Spinal cord (tissue), 10 donors: ENCODE results near the gene PHGDH. TPM values are rescaled to one million over a fixed set of nuclear protein-coding genes. Genes with fewer than 3 reads are reported as not detected.

Experiments
- DNase-seq, 6 donors: peaks; one replicate each; pipeline versions ENCODE4 v3.0.0 to v3.0.0-alpha.2; 2013 to 2015; ENCODE audit warnings: low spot score in 6 of 6, low read depth in 4 of 6
- H3K27ac ChIP-seq: one replicate; pipeline ENCODE4 v1.5.1; 2013; ENCODE audit warnings: low read depth, low read length, control low read depth
- H3K27me3 ChIP-seq: one replicate; pipeline ENCODE4 v1.6.1; 2013; ENCODE audit warnings: low read length; ENCODE audit not compliant: control insufficient read depth, insufficient read depth
- H3K36me3 ChIP-seq: one replicate; pipeline ENCODE4 v1.6.1; 2013; ENCODE audit warnings: low read length; ENCODE audit not compliant: control insufficient read depth, insufficient read depth
- H3K4me1 ChIP-seq: one replicate; pipeline ENCODE4 v1.6.1; 2013; ENCODE audit warnings: low read length; ENCODE audit not compliant: control insufficient read depth, insufficient read depth
- H3K4me3 ChIP-seq: one replicate; pipeline ENCODE4 v1.5.1; 2013; ENCODE audit warnings: low read depth, low read length, control low read depth
- H3K9me3 ChIP-seq: one replicate; pipeline ENCODE4 v1.6.1; 2013; ENCODE audit warnings: low read length; ENCODE audit not compliant: control insufficient read depth, insufficient read depth
- WGBS: methylation state at CpG from one replicate; pipeline ENCODE4 v1.1.5; 2013; ENCODE audit warnings: missing lambda C conversion rate; ENCODE audit not compliant: insufficient coverage; 5-methylcytosine and 5-hydroxymethylcytosine counted together
- polyA plus RNA-seq, 2 donors: library from polyadenylated mRNA; unstranded; fragments of 120-200 nt; gene quantifications; one replicate each; pipeline ENCODE4 v1.2.1, GENCODE V29; 2013; ENCODE audit not compliant: insufficient read length in 2 of 2
- total RNA-seq, 2 donors: library from RNA; depleted of rRNA in 1 of 2; stranded (reverse); fragments of 120-200 nt in 1 of 2; fragments of >200 nt in 1 of 2; gene quantifications; one replicate each; pipeline versions ENCODE4 v1.2.3 to v1.2.4, GENCODE V29; 2013 to 2014
- donor health status: healthy.

The PHGDH gene
- total and polyA plus RNA-seq, 4 donors = 72.1 to 227 (median 143) TPM

DNA sequence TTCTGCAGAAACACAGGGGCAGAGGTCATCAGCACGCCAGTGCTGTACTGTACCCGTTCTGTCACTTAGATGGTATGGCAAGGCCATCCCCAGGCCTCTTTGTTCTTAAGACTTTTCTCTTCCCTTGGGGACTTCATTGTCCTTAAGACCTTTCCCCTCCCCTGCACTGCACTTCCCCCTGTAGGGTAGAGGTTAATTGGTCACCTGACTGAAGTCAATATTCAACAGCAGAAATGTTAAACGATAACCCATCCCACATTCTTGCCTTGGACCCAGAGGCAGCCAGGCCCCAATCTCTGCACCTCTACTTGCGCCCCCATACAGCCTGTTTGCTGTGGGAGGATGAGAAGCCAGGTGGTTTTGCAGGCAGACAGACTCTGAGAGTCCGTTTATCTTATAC is 10.2 kb downstream of the PHGDH start:
- H3K9me3 ChIP-seq = no peaks in the 10 kb centered on the region
- no peak overlapping the region for H3K4me3 ChIP-seq
- no peak for DNase-seq
- no peaks in the 10 kb centered on the region for H3K4me1 ChIP-seq
- 86% methylated on average over 2 of the region's 5 CpGs for WGBS
- H3K36me3 ChIP-seq = peaks cover 29% of the 10 kb centered on the region
- no peaks in the 10 kb centered on the region for H3K27me3 ChIP-seq
- no peak overlapping the region for H3K27ac ChIP-seq

DNA sequence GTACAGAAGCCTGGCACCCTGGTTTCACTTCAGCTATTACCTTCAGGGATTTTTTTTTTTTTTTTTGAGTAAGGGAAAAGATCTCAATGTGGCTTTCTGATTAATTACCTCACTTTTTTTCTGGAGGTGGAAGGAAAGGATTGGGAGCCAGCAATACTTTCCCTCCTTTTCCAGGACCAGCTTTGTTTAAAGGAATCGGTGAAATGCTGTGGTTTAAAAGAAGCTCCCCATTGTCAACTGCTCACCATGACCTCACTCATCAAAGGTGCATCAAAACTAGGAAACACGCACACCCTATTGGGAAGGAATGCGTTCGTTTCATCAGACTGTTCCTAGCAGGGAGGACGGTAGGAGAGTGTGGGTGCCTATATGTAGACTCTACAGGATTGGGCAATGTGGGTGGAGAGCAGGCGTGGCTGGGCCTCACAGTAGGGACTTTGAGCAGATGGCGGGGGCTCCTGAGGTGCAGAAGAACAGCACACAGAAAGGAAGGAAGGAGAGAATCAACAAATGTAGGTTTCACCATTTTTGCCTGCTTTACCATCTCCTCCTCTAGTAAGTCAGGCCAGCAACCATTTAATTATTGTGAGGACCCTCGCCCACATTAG is 13.0 kb downstream of the PHGDH start:
- 91% methylated on average over 7 of the region's 8 CpGs for WGBS
- H3K36me3 ChIP-seq = peaks cover 40% of the 10 kb centered on the region
- H3K4me1 ChIP-seq = no peaks in the 10 kb centered on the region
- no peaks in the 10 kb centered on the region for H3K27me3 ChIP-seq
- no peaks in the 10 kb centered on the region for H3K9me3 ChIP-seq
- no peak overlapping the region for H3K27ac ChIP-seq
- no peak for DNase-seq
- H3K4me3 ChIP-seq = no peak overlapping the region

DNA sequence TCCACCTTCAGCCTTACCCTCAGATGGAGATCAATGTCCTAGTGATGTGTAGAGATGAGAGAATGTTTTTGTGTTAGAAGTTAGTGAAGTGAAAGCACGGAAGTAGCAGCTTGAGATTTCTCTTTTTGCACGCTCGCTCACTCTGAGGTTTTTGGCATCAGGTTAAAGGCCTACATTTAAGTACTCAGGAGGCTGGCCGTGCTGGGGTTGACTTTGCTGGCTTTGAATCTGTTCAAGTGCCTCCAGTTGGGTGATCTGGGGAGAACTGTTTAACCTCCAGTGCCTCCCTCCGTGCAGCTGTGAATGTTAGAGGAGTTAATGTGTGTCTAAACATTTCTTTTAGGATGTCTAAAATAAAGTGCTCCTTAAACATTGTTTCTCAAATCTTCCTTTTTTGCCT is 13.9 kb downstream of the PHGDH start:
- Histone ChIP-seq H3K4me1 (no peaks in the 10 kb centered on the region), H3K27me3 (no peaks in the 10 kb centered on the region), H3K27ac (no peak overlapping the region), H3K4me3 (no peak overlapping the region), H3K9me3 (no peaks in the 10 kb centered on the region), H3K36me3 (peaks cover 42% of the 10 kb centered on the region)
- WGBS = 90% methylated on average over 4 of the region's 5 CpGs
- DNase-seq = no peak

DNA sequence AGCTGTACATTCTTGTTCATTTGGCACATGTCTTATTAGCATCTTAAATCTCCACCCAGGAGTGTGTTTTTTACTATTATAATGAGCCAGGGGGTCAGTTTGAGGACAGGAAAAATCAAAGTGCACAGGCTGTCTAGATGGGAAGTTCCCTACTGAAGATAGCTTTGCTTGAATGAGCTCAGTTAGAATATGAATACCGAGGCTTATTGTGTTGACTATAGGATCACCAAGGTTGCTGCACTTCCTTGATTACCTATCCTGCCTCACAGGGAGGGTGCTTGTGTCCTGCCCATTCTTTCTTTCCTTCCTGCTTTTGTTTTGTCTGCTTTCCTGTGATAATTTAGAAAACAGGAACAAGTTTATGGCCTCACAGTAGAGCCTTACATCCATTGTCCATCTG is 16.3 kb downstream of the PHGDH start:
- Histone ChIP-seq H3K27me3 (no peaks in the 10 kb centered on the region), H3K27ac (no peak overlapping the region), H3K9me3 (no peaks in the 10 kb centered on the region), H3K4me3 (no peak overlapping the region), H3K36me3 (peaks cover 46% of the 10 kb centered on the region), H3K4me1 (peaks cover 13% of the 10 kb centered on the region)
- 100% methylated on average over 1 of the region's 1 CpG for WGBS
- no peak for DNase-seq

DNA sequence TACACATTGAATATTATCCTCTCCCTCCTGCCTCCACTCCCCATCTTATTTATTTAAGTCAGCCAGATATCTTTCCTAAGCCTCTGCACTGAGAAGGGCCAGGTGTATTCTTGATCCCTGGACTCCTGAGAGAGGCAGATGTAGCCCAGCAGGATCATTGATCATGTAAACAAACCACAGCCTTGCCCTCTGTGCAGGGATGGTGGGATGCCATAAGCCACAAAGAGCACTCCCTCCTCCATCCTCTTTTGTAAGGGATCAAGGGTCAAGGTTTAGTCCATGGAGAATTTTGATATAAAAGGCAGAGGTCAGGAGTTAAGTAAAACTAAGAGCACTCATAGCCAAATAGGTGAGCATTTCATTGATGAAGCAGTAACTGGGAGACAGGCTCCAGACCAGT is 17.3 kb downstream of the PHGDH start:
- Histone ChIP-seq H3K4me3 (no peak overlapping the region), H3K27me3 (no peaks in the 10 kb centered on the region), H3K4me1 (peaks cover 16% of the 10 kb centered on the region), H3K9me3 (no peaks in the 10 kb centered on the region), H3K27ac (no peak overlapping the region), H3K36me3 (peaks cover 42% of the 10 kb centered on the region)
- no peak for DNase-seq

DNA sequence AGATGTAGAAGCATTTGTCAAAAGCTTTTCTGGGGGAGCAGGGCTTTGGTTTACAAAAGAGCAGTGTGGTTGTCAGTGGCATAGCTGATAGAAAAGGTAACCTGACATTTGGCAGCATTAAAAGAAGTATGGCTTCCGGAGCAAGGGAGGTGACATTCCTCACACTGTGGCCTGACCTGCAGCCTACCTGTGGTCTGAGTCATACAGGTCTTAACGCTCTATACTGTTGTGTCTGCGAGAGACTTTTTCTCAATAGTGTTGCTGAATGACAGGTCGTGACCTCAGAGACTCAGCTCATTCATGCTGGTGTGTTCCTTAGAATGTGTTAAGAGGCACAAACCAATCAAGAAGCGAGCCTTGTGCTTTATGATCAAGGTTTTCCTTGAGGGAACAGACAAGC is 19.3 kb downstream of the PHGDH start:
- H3K9me3 ChIP-seq = no peaks in the 10 kb centered on the region
- H3K4me3 ChIP-seq = no peak overlapping the region
- no peak for DNase-seq
- peaks cover 30% of the 10 kb centered on the region for H3K4me1 ChIP-seq
- WGBS = 82% methylated on average over 5 of the region's 5 CpGs
- H3K36me3 ChIP-seq = peaks cover 44% of the 10 kb centered on the region
- H3K27me3 ChIP-seq = no peaks in the 10 kb centered on the region
- no peak overlapping the region for H3K27ac ChIP-seq

DNA sequence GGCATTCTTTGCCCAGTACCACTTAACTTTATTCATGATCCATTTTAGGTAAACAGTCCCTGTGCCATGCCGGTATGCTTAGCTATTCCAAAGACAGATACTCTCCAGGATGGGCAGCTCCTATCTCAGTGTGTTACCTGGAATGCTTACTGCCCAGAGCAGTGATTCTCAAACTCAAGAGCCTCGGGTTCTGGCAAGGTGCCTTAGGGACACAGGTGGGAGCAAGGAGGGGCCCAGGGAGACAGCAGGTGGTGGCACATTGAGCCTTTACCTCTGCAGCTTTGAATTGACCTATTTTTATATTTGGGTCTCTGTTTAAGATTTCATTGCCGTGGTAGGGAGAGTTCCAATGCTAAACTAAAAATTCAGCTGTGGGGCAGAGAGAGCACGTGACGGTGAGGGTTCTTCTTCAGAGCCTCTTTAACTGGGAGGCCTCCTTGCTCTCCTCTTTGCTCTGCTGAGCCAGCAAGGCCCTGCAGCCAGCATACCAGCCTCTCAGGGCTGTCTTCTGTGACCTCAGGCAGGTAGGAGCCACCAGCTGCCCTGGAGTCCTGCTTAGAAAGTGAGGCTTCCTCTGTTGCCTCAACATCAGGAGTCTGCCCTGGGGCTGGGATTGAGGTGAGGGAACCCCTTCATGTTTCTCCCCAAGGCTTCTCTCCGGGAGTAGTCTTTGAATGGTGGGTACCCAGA is 20.2 kb downstream of the PHGDH start:
- Histone ChIP-seq H3K4me1 (peaks cover 38% of the 10 kb centered on the region), H3K36me3 (peaks cover 41% of the 10 kb centered on the region), H3K4me3 (no peak overlapping the region), H3K9me3 (no peaks in the 10 kb centered on the region), H3K27me3 (no peaks in the 10 kb centered on the region), H3K27ac (peak overlapping the region; percentile 48)
- WGBS = 98% methylated on average over 5 of the region's 6 CpGs
- DNase-seq = no peak

DNA sequence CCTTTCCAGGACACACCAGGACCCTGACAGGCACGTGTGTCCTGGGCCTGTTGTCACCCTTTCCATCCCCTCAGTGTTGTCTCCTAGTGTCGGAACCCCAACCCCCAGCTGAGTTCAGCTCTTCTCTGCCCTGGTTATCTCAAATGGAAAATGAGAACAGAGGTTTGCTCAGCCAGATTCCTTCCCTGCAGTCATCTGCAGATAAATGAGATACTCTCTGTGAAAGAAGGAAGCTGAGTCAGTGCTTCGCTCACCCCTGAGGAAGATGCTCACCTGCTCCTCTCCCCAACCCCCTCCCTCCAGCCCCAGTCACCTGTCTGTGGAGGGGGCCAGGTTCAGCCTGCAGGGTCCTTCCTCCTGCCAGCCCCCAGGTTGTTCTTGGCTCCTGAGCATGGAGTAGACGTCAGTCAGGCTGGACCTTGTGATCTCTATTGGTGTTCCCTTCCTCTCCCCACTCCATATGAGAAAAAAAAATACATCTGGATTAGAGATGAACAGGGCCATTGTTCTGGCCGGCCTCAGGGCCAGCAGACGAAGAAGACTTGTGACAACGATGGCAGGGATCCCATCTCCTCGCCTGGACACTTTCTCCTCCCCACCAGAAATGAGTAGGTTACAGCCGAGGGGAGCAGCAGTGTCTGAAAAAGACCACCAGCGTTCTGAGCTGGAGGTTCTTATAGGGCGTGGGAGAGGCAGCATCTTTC is 20.9 kb downstream of the PHGDH start:
- Histone ChIP-seq H3K4me3 (no peak overlapping the region), H3K27me3 (no peaks in the 10 kb centered on the region), H3K36me3 (peaks cover 42% of the 10 kb centered on the region), H3K27ac (peak overlapping the region; percentile 48), H3K4me1 (peaks cover 45% of the 10 kb centered on the region), H3K9me3 (no peaks in the 10 kb centered on the region)
- WGBS = 80% methylated on average over 3 of the region's 11 CpGs
- DNase-seq = peak in 1 of 6 donors; percentile 47

DNA sequence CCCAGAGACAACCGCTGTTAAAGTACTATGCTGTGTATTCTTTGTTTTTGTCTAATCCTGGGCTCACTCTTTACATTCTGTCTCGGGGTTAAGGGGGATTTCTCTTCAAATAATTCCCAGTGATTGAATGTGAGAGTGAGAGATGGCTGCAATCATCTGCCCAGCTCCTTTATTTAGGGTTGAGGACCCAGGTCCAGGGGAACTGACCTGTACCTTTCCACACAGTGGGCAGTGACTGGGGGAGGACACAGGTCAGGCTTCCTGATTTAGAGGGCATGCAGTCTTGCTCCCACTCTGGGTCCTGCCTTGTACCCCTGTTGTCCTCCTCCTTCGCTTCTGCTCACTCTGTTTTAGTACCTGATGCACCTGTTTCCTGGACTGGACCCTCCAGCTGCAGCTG is 22.0 kb downstream of the PHGDH start:
- H3K27ac ChIP-seq = no peak overlapping the region
- no peaks in the 10 kb centered on the region for H3K27me3 ChIP-seq
- no peaks in the 10 kb centered on the region for H3K9me3 ChIP-seq
- 89% methylated on average over 1 of the region's 3 CpGs for WGBS
- peaks cover 53% of the 10 kb centered on the region for H3K4me1 ChIP-seq
- no peak overlapping the region for H3K4me3 ChIP-seq
- no peak for DNase-seq
- peaks cover 47% of the 10 kb centered on the region for H3K36me3 ChIP-seq

DNA sequence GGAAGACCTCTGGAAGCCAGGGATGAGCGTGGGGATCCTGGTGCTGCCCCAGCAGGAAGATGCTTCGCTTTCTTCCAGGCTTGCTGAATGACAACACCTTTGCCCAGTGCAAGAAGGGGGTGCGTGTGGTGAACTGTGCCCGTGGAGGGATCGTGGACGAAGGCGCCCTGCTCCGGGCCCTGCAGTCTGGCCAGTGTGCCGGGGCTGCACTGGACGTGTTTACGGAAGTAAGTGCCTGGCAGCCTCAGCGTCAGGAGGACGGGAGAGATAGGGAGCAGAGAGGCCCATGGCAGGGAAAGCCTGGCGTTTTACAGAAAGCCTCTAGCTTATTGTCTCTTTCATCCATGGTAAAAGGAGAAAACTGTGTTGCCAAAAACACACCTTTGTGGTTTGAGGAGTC is 23.5 kb downstream of the PHGDH start:
- WGBS = 81% methylated on average over 13 of the region's 14 CpGs
- peaks cover 53% of the 10 kb centered on the region for H3K4me1 ChIP-seq

More for the DNA sequence above, 23.5 kb downstream of the PHGDH start:
- Histone ChIP-seq H3K27ac (no peak overlapping the region), H3K36me3 (peaks cover 46% of the 10 kb centered on the region), H3K27me3 (no peaks in the 10 kb centered on the region), H3K4me3 (no peak overlapping the region), H3K9me3 (no peaks in the 10 kb centered on the region)
- DNase-seq = no peak
